Osteoblast (primary cell): ENCODE data around the gene ZBTB7C. TPM values are rescaled to one million over a fixed set of nuclear protein-coding genes. Genes with fewer than 3 reads are reported as not detected.

ENCODE experiments used
- DNase-seq: peaks from one replicate; pipeline ENCODE4 v3.0.0; 2011; ENCODE audit warnings: low spot score, mixed read lengths; ENCODE audit not compliant: insufficient read length; ENCODE audit errors: missing footprints
- H2AFZ ChIP-seq: 2 replicates; pipeline ENCODE4 v1.6.0; 2011; ENCODE audit warnings: mild to moderate bottlenecking, low read length
- H3K27ac ChIP-seq: 2 replicates; pipeline ENCODE4 v1.5.1; 2011; ENCODE audit warnings: mild to moderate bottlenecking, low read depth, low read length, moderate library complexity
- H3K27me3 ChIP-seq: 2 replicates; pipeline ENCODE4 v1.6.0; 2012; ENCODE audit warnings: mild to moderate bottlenecking, control low read depth, inconsistent platforms, low read length, moderate library complexity; ENCODE audit not compliant: insufficient read depth
- H3K36me3 ChIP-seq: 2 replicates; pipeline ENCODE4 v1.5.1; 2011; ENCODE audit warnings: mild to moderate bottlenecking, low read length, control low read depth, moderate library complexity; ENCODE audit not compliant: insufficient read depth
- H3K4me1 ChIP-seq: 2 replicates; pipeline ENCODE4 v1.5.1; 2011; ENCODE audit warnings: mild to moderate bottlenecking, low read length, control low read depth, moderate library complexity; ENCODE audit not compliant: insufficient read depth
- H3K4me2 ChIP-seq: 2 replicates; pipeline ENCODE4 v1.6.0; 2011; ENCODE audit warnings: mild to moderate bottlenecking, low read length; ENCODE audit not compliant: insufficient read depth
- H3K4me3 ChIP-seq: fragments of 200-600 bp; sonication (generic); 3 replicates; pipeline ENCODE4 v1.5.1; 2012; ENCODE audit warnings: mild to moderate bottlenecking, low read length, inconsistent platforms; ENCODE audit not compliant: insufficient read depth
- H3K79me2 ChIP-seq: 2 replicates; pipeline ENCODE4 v1.6.0; 2012; ENCODE audit warnings: mild to moderate bottlenecking, low read length, control low read depth, inconsistent platforms; ENCODE audit not compliant: insufficient read depth
- H3K9me3 ChIP-seq: 2 replicates; pipeline ENCODE4 v1.5.1; 2011; ENCODE audit warnings: low read depth, low read length, control low read depth
- H4K20me1 ChIP-seq: 2 replicates; pipeline ENCODE4 v1.6.0; 2012; ENCODE audit warnings: mild to moderate bottlenecking, low read length, control low read depth; ENCODE audit not compliant: insufficient read depth
- total RNA-seq: library from RNA; depleted of rRNA; stranded (reverse); fragments of >200 nt; gene quantifications from 2 replicates; pipeline ENCODE4 v1.2.3, GENCODE V29; 2012
- TF ChIP-seq, protein P1 (sequence below): IDR thresholded peaks from 2 replicates; pipeline ENCODE4 v1.5.1; 2011; ENCODE audit warnings: mild to moderate bottlenecking, low read depth, low read length, moderate library complexity; ENCODE audit errors: extremely low read depth

Gene ZBTB7C
- total RNA-seq, 1 donor, result 0.36 TPM

DNA sequence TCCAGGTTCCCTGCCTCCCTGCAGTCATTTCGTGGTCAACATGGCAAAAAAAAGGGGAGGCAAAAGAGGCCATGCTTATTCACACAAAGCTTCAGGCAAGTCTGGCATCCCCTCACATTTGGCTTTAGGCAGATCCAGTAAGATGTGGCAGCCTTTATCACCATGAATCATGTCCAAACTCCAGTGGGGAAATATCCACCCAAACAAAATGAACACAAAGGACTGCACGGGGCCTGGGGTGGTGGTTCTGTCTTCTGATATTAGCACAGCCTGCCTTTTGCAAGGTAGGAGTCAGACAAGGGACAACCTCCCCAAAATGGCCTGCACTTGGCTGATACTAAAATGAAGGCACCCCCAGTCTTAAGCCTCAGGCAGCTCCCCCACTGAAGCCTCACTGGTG is 129.9 kb downstream of the ZBTB7C start:
- TF ChIP-seq, protein P1, sequence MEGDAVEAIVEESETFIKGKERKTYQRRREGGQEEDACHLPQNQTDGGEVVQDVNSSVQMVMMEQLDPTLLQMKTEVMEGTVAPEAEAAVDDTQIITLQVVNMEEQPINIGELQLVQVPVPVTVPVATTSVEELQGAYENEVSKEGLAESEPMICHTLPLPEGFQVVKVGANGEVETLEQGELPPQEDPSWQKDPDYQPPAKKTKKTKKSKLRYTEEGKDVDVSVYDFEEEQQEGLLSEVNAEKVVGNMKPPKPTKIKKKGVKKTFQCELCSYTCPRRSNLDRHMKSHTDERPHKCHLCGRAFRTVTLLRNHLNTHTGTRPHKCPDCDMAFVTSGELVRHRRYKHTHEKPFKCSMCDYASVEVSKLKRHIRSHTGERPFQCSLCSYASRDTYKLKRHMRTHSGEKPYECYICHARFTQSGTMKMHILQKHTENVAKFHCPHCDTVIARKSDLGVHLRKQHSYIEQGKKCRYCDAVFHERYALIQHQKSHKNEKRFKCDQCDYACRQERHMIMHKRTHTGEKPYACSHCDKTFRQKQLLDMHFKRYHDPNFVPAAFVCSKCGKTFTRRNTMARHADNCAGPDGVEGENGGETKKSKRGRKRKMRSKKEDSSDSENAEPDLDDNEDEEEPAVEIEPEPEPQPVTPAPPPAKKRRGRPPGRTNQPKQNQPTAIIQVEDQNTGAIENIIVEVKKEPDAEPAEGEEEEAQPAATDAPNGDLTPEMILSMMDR, result no peak
- no peaks in the 10 kb centered on the region for H4K20me1 ChIP-seq

DNA sequence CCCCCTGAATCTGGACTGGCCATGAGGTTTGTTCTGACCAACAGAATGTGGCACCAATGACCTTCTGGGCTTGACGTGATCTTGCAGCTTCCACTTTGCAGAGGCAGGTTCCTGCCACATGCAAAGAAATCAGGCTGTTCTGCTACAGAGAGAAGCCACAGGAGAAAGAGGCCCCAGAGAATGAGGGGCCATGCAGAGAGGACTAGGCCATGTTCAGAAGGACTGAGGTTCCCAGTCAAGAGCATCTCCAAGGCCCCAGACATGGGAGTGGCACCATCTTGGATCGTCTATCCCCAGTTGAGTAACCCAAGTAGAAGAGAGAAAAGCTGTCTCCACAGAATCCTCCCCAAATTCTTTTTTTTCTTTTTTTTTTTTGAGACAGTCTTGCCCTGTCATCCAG is 131.1 kb downstream of the ZBTB7C start:
- Histone ChIP-seq H3K27ac (no peak overlapping the region), H4K20me1 (no peaks in the 10 kb centered on the region), H2AFZ (no peak overlapping the region), H3K36me3 (no peaks in the 10 kb centered on the region), H3K4me3 (no peak overlapping the region), H3K9me3 (no peaks in the 10 kb centered on the region), H3K4me2 (no peak overlapping the region), H3K79me2 (no peaks in the 10 kb centered on the region), H3K27me3 (no peaks in the 10 kb centered on the region), H3K4me1 (no peaks in the 10 kb centered on the region)
- TF ChIP-seq, protein P1, result no peak
- no peak for DNase-seq

More for the DNA sequence above, 129.9 kb downstream of the ZBTB7C start:
- Histone ChIP-seq H3K4me3 (no peak overlapping the region), H3K9me3 (no peaks in the 10 kb centered on the region), H3K27me3 (no peaks in the 10 kb centered on the region), H2AFZ (no peak overlapping the region), H3K79me2 (no peaks in the 10 kb centered on the region), H3K4me2 (no peak overlapping the region), H3K36me3 (no peaks in the 10 kb centered on the region), H3K27ac (no peak overlapping the region), H3K4me1 (no peaks in the 10 kb centered on the region)
- no peak for DNase-seq

DNA sequence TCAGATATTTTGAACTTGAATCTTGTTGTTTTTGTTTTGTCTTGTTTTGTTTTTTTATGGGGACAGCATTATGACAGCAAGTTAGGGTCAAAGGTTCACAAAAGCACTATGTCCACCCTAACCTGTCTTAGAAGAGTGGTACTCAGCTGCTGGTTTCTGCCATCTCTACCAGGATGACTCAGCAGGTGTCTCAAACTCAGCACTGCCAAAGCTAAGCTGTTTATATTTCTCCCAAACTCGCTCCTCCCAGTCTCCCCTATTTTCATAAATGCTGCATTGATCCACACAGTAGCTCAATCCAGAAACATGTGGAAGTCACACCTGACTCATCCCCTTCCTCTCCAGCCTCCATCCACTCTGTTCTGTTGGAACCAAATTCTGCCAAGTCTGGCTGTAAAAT is 134.9 kb downstream of the ZBTB7C start:
- H3K36me3 ChIP-seq, result no peaks in the 10 kb centered on the region
- H3K4me3 ChIP-seq, result no peak overlapping the region
- no peaks in the 10 kb centered on the region for H3K9me3 ChIP-seq
- no peaks in the 10 kb centered on the region for H4K20me1 ChIP-seq
- TF ChIP-seq, protein P1, result no peak
- no peak for DNase-seq
- H3K27me3 ChIP-seq, result no peaks in the 10 kb centered on the region
- no peaks in the 10 kb centered on the region for H3K4me1 ChIP-seq
- H3K27ac ChIP-seq, result no peak overlapping the region
- no peaks in the 10 kb centered on the region for H3K79me2 ChIP-seq
- no peak overlapping the region for H2AFZ ChIP-seq
- H3K4me2 ChIP-seq, result no peak overlapping the region

DNA sequence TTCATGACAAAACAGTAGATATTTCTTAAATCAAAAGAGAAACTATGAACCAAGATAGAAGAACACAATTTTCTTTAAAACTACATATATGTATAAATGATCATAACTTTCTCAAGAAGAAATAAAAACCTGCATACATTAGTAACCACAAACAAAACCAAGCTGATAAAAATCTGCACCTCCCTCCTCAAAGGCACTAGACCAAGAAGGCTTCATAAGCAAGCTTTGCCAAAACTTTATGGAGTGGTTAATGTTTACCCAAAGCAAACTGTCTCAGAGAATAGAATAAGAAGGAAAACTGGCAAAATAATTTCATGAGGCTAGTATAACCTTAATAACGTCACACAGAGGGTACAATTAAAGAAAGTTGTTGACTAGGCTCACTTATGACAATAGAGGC is 138.3 kb downstream of the ZBTB7C start:
- H3K27ac ChIP-seq, result no peak overlapping the region
- TF ChIP-seq, protein P1, result no peak
- no peak for DNase-seq

More for the DNA sequence above, 138.3 kb downstream of the ZBTB7C start:
- Histone ChIP-seq H2AFZ (no peak overlapping the region), H3K4me1 (no peaks in the 10 kb centered on the region), H3K27me3 (no peaks in the 10 kb centered on the region), H3K4me2 (no peak overlapping the region), H3K4me3 (no peak overlapping the region), H3K79me2 (no peaks in the 10 kb centered on the region), H3K36me3 (no peaks in the 10 kb centered on the region), H3K9me3 (no peaks in the 10 kb centered on the region), H4K20me1 (no peaks in the 10 kb centered on the region)
